ENCODE data around the gene PLS3. TPM values are rescaled to one million over a fixed set of nuclear protein-coding genes. Genes with fewer than 3 reads are reported as not detected.

The PLS3 gene
- total and polyA plus RNA-seq, 4 donors: 63.1 to 221 (median 116) TPM

GRCh38 chrX:115547448-115547847, 13.5 kb upstream of the PLS3 start:
- Histone ChIP-seq H3K4me3 (no peak overlapping the region), H3K4me1 (ENCODE audit: control insufficient read depth in 5 of 5, insufficient read depth in 5 of 5, low read length in 5 of 5) (no peaks in the 10 kb centered on the region), H3K9me3 (ENCODE audit: control insufficient read depth in 4 of 4, insufficient read depth in 3 of 4, low read length in 3 of 4) (no peaks in the 10 kb centered on the region), H3K9ac (ENCODE audit: insufficient read depth in 1 of 2, low read length in 2 of 2) (no peak overlapping the region), H3K27ac (ENCODE audit: low read depth in 1 of 2, low read length in 1 of 2) (no peak overlapping the region), H3K27me3 (ENCODE audit: control insufficient read depth in 3 of 3, insufficient read depth in 3 of 3, low read length in 2 of 3) (peaks cover 0 to 47% (median 18%) of the 10 kb centered on the region in 3 donors), H3K36me3 (ENCODE audit: control insufficient read depth in 4 of 4, insufficient read depth in 4 of 4, low read length in 4 of 4) (no peaks in the 10 kb centered on the region)
- 55 to 91% methylated on average over 2 of the region's 2 CpGs for WGBS, 2 donors
- no peak for DNase-seq
- no peak for ATAC-seq (ENCODE audit: insufficient read depth, low FRiP score)
- no peak for TF ChIP-seq CTCF (IDR thresholded peaks at IDR 0.05; ENCODE audit: control extremely low read depth, extremely low read depth)

DNA sequence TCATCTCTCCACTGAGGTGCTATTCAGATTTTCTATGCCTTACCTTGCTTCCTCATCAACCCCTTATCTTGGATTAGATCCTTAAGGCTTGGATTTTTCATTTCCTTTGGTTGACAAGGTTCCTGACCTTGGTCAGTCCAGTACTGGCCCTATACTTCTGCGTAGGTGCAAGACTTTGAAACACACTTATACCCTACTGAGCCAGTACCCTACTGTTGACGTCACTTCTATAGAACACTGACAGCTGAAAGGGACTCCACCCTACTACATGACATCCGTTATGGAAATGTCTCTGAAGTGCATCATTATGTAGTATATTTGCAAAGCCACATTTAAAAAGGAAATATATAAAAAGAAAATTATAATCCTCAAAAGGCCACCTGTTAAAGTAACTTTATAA, 12.0 kb upstream of the PLS3 start:
- no peaks in the 10 kb centered on the region for H3K36me3 ChIP-seq (ENCODE audit: control insufficient read depth in 4 of 4, insufficient read depth in 4 of 4, low read length in 4 of 4)
- no peak for TF ChIP-seq CTCF (IDR thresholded peaks at IDR 0.05; ENCODE audit: control extremely low read depth, extremely low read depth)
- DNase-seq: no peak
- no peak overlapping the region for H3K9ac ChIP-seq (ENCODE audit: insufficient read depth in 1 of 2, low read length in 2 of 2)
- H3K27ac ChIP-seq (ENCODE audit: low read depth in 1 of 2, low read length in 1 of 2): no peak overlapping the region
- ATAC-seq (ENCODE audit: insufficient read depth, low FRiP score): no peak
- H3K27me3 ChIP-seq (ENCODE audit: control insufficient read depth in 3 of 3, insufficient read depth in 3 of 3, low read length in 2 of 3): peaks cover 0 to 48% (median 19%) of the 10 kb centered on the region in 3 donors
- H3K4me1 ChIP-seq (ENCODE audit: control insufficient read depth in 5 of 5, insufficient read depth in 5 of 5, low read length in 5 of 5): no peaks in the 10 kb centered on the region
- H3K9me3 ChIP-seq (ENCODE audit: control insufficient read depth in 4 of 4, insufficient read depth in 3 of 4, low read length in 3 of 4): no peaks in the 10 kb centered on the region
- WGBS, 2 donors: 52 to 75% methylated on average over 3 of the region's 3 CpGs
- H3K4me3 ChIP-seq: no peak overlapping the region

GRCh38 chrX:115553171-115553570, 7.8 kb upstream of the PLS3 start:
- DNase-seq (no peak), ATAC-seq (ENCODE audit: insufficient read depth, low FRiP score) (no peak)
- no peak for TF ChIP-seq CTCF (IDR thresholded peaks at IDR 0.05; ENCODE audit: control extremely low read depth, extremely low read depth)
- no peaks in the 10 kb centered on the region for H3K4me1 ChIP-seq (ENCODE audit: control insufficient read depth in 5 of 5, insufficient read depth in 5 of 5, low read length in 5 of 5)
- H3K4me3 ChIP-seq: no peak overlapping the region
- H3K36me3 ChIP-seq (ENCODE audit: control insufficient read depth in 4 of 4, insufficient read depth in 4 of 4, low read length in 4 of 4): no peaks in the 10 kb centered on the region
- 58 to 84% methylated on average over 5 of the region's 5 CpGs for WGBS, 2 donors
- H3K27me3 ChIP-seq (ENCODE audit: control insufficient read depth in 3 of 3, insufficient read depth in 3 of 3, low read length in 2 of 3): peaks cover 0 to 41% (median 17%) of the 10 kb centered on the region in 3 donors
- H3K9ac ChIP-seq (ENCODE audit: insufficient read depth in 1 of 2, low read length in 2 of 2): no peak overlapping the region
- no peaks in the 10 kb centered on the region for H3K9me3 ChIP-seq (ENCODE audit: control insufficient read depth in 4 of 4, insufficient read depth in 3 of 4, low read length in 3 of 4)
- H3K27ac ChIP-seq (ENCODE audit: low read depth in 1 of 2, low read length in 1 of 2): no peak overlapping the region

DNA sequence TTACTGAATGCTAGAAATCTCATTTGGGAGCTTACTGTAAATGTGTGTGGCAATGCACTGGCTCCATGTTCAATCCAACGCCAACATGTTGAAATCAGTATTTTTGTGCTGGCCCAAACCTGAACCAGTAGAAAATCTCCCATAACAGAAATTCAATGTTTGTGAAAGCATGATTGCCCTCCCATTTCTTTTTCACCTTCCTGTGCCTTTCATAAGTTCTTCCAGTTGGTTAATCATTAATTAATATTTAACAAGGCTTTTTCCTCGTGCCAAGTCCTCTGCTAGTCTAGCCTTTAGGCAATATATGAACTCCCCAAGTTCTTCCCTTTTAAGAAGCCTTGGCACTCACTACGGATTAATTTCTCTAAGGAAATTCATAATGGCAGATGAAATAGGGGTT, 1.3 kb upstream of the PLS3 start:
- H3K27me3 ChIP-seq (ENCODE audit: control insufficient read depth in 3 of 3, insufficient read depth in 3 of 3, low read length in 2 of 3): peaks cover 4 to 67% (median 38%) of the 10 kb centered on the region in 3 donors
- H3K4me1 ChIP-seq (ENCODE audit: control insufficient read depth in 5 of 5, insufficient read depth in 5 of 5, low read length in 5 of 5): peaks cover 0 to 16% (median 0%) of the 10 kb centered on the region in 5 donors
- 48 to 91% methylated on average over 3 of the region's 3 CpGs for WGBS, 2 donors
- no peaks in the 10 kb centered on the region for H3K36me3 ChIP-seq (ENCODE audit: control insufficient read depth in 4 of 4, insufficient read depth in 4 of 4, low read length in 4 of 4)
- DNase-seq (peak in 1 of 3 donors; percentile 27), ATAC-seq (ENCODE audit: insufficient read depth, low FRiP score) (no peak)
- no peak overlapping the region for H3K27ac ChIP-seq (ENCODE audit: low read depth in 1 of 2, low read length in 1 of 2)
- no peak overlapping the region for H3K4me3 ChIP-seq
- TF ChIP-seq CTCF (IDR thresholded peaks at IDR 0.05; ENCODE audit: control extremely low read depth, extremely low read depth): no peak
- peaks cover 0 to 2% (median 0%) of the 10 kb centered on the region in 4 donors for H3K9me3 ChIP-seq (ENCODE audit: control insufficient read depth in 4 of 4, insufficient read depth in 3 of 4, low read length in 3 of 4)
- no peak overlapping the region for H3K9ac ChIP-seq (ENCODE audit: insufficient read depth in 1 of 2, low read length in 2 of 2)
